ENCODE results near the gene TIMD4. TPM values are rescaled to one million over a fixed set of nuclear protein-coding genes. Genes with fewer than 3 reads are reported as not detected.

TIMD4 gene
- total and polyA plus RNA-seq, 2 donors (not counting 1 experiment from before 2014, with no cell fraction given) = not detected

DNA sequence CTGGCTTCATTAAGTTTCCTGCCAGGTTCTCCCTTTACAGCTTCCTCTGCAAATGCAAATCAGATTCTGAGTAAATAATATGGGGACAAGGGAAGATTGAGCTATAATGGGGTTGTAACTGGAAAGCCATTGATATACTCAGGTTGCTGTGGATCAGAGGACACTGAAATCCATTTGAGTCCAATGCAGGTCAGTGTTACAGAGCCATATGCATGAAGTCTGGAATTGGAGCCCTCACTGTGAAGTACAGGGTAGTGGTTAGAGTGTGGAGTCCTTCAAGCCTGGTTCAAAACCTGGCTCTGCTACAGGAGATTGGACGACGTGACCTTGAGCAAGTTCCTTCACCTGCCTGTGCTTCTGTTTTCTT, 48.7 kb downstream of the TIMD4 start:
- H3K79me2 ChIP-seq (ENCODE audit: control insufficient read depth, insufficient read depth, low read length) = no peaks in the 10 kb centered on the region
- H4K20me1 ChIP-seq (ENCODE audit: control insufficient read depth, extremely low read depth, insufficient read depth, low read length) = no peaks in the 10 kb centered on the region
- no peaks in the 10 kb centered on the region for H3K36me3 ChIP-seq (ENCODE audit: control insufficient read depth, insufficient read depth, low read length)
- H2AFZ ChIP-seq (ENCODE audit: low read length) = no peak overlapping the region
- H3K4me3 ChIP-seq (replicated peaks in 1 of 4; ENCODE audit: control extremely low read depth in 1 of 4, insufficient read depth in 1 of 4, low read depth in 3 of 4, low read length in 4 of 4) = no peak overlapping the region
- H3K27ac ChIP-seq (ENCODE audit: insufficient read depth, low read length) = no peak overlapping the region
- DNase-seq (ENCODE audit: low read depth in 2 of 2) = no peak
- H3K9ac ChIP-seq (ENCODE audit: insufficient read depth, low read length) = no peak overlapping the region
- H3K4me1 ChIP-seq (ENCODE audit: control insufficient read depth, extremely low read depth, insufficient read depth, low read length) = no peaks in the 10 kb centered on the region
- no peak for TF ChIP-seq EZH2 (IDR thresholded peaks at IDR 0.05; ENCODE audit: low read length, missing control alignments)
- TF ChIP-seq, protein P1, sequence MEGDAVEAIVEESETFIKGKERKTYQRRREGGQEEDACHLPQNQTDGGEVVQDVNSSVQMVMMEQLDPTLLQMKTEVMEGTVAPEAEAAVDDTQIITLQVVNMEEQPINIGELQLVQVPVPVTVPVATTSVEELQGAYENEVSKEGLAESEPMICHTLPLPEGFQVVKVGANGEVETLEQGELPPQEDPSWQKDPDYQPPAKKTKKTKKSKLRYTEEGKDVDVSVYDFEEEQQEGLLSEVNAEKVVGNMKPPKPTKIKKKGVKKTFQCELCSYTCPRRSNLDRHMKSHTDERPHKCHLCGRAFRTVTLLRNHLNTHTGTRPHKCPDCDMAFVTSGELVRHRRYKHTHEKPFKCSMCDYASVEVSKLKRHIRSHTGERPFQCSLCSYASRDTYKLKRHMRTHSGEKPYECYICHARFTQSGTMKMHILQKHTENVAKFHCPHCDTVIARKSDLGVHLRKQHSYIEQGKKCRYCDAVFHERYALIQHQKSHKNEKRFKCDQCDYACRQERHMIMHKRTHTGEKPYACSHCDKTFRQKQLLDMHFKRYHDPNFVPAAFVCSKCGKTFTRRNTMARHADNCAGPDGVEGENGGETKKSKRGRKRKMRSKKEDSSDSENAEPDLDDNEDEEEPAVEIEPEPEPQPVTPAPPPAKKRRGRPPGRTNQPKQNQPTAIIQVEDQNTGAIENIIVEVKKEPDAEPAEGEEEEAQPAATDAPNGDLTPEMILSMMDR (conservative IDR thresholded peaks at IDR 0.05 in 1 of 2, IDR thresholded peaks at IDR 0.05 in 1 of 2; ENCODE audit: low read depth in 1 of 2, low read length in 2 of 2) = no peak
- H3K9me3 ChIP-seq (ENCODE audit: control insufficient read depth, insufficient read depth, low read depth, low read length) = no peaks in the 10 kb centered on the region
- no peaks in the 10 kb centered on the region for H3K27me3 ChIP-seq (ENCODE audit: control insufficient read depth, insufficient read depth, low read length)
- H3K4me2 ChIP-seq (ENCODE audit: extremely low read depth, insufficient read depth, low read length) = no peak overlapping the region

DNA sequence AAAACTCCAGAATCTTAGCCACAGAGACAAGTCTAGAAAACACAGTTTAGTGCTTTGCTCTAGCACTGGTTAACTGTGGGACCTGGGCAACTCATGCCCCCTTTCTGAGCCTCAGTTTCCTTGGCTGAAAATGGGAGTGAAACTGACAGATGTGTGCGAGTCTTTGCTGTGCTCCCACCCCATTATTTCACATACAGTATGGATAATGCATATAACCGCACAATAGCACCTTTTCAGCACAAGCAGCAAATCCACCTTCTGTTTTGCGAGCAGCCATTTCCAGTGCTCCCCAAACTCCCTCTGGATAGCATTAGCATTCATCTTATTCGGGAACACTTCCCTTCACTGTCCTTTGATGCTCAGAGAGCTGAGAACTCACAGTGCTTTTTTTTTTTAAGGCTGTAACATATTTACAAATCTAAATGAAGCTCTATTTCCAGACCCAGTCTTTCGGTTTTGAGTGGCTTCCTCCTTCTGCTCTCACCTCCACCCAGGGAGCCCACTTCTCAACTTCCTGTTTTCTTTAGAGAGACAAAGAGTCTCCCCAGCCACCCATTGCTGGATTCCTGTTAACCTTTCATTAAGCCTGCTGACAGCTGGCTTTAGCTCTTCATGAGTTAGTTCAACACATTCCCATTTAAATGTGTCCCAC, 49.2 kb downstream of the TIMD4 start:
- no peak overlapping the region for H3K4me3 ChIP-seq (replicated peaks in 1 of 4; ENCODE audit: control extremely low read depth in 1 of 4, insufficient read depth in 1 of 4, low read depth in 3 of 4, low read length in 4 of 4)
- H2AFZ ChIP-seq (ENCODE audit: low read length) = no peak overlapping the region
- no peaks in the 10 kb centered on the region for H3K9me3 ChIP-seq (ENCODE audit: control insufficient read depth, insufficient read depth, low read depth, low read length)
- H3K36me3 ChIP-seq (ENCODE audit: control insufficient read depth, insufficient read depth, low read length) = no peaks in the 10 kb centered on the region
- no peaks in the 10 kb centered on the region for H3K4me1 ChIP-seq (ENCODE audit: control insufficient read depth, extremely low read depth, insufficient read depth, low read length)
- H3K4me2 ChIP-seq (ENCODE audit: extremely low read depth, insufficient read depth, low read length) = no peak overlapping the region
- no peaks in the 10 kb centered on the region for H4K20me1 ChIP-seq (ENCODE audit: control insufficient read depth, extremely low read depth, insufficient read depth, low read length)
- no peaks in the 10 kb centered on the region for H3K79me2 ChIP-seq (ENCODE audit: control insufficient read depth, insufficient read depth, low read length)
- no peaks in the 10 kb centered on the region for H3K27me3 ChIP-seq (ENCODE audit: control insufficient read depth, insufficient read depth, low read length)
- H3K27ac ChIP-seq (ENCODE audit: insufficient read depth, low read length) = no peak overlapping the region
- H3K9ac ChIP-seq (ENCODE audit: insufficient read depth, low read length) = no peak overlapping the region
- TF ChIP-seq, protein P1 (conservative IDR thresholded peaks at IDR 0.05 in 1 of 2, IDR thresholded peaks at IDR 0.05 in 1 of 2; ENCODE audit: low read depth in 1 of 2, low read length in 2 of 2) = no peak
- no peak for TF ChIP-seq EZH2 (IDR thresholded peaks at IDR 0.05; ENCODE audit: low read length, missing control alignments)
- DNase-seq (ENCODE audit: low read depth in 2 of 2) = no peak

DNA sequence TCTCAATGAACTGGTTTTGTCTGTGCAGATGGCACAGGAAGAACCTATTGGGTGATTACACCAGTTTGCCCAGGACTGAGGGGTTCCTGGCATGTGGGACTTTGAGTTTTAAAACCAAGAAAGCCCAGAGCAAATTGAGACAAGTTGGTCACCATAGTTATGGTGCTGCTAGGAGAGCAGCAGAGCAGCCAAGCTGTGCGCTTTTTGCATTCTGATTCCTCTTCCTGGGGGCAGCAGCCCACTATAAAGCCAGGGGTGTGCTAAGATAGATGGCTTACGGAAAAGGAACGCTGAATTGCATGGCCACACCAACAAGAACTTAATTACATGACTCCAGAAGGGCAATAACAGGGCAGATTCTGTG, 49.7 kb downstream of the TIMD4 start:
- H3K4me2 ChIP-seq (ENCODE audit: extremely low read depth, insufficient read depth, low read length) = no peak overlapping the region
- no peak overlapping the region for H2AFZ ChIP-seq (ENCODE audit: low read length)
- H3K36me3 ChIP-seq (ENCODE audit: control insufficient read depth, insufficient read depth, low read length) = no peaks in the 10 kb centered on the region
- no peak for DNase-seq (ENCODE audit: low read depth in 2 of 2)
- H3K79me2 ChIP-seq (ENCODE audit: control insufficient read depth, insufficient read depth, low read length) = no peaks in the 10 kb centered on the region
- no peaks in the 10 kb centered on the region for H3K9me3 ChIP-seq (ENCODE audit: control insufficient read depth, insufficient read depth, low read depth, low read length)
- no peaks in the 10 kb centered on the region for H4K20me1 ChIP-seq (ENCODE audit: control insufficient read depth, extremely low read depth, insufficient read depth, low read length)
- no peak overlapping the region for H3K4me3 ChIP-seq (replicated peaks in 1 of 4; ENCODE audit: control extremely low read depth in 1 of 4, insufficient read depth in 1 of 4, low read depth in 3 of 4, low read length in 4 of 4)
- no peak overlapping the region for H3K9ac ChIP-seq (ENCODE audit: insufficient read depth, low read length)
- no peaks in the 10 kb centered on the region for H3K4me1 ChIP-seq (ENCODE audit: control insufficient read depth, extremely low read depth, insufficient read depth, low read length)
- no peak overlapping the region for H3K27ac ChIP-seq (ENCODE audit: insufficient read depth, low read length)
- no peaks in the 10 kb centered on the region for H3K27me3 ChIP-seq (ENCODE audit: control insufficient read depth, insufficient read depth, low read length)
- TF ChIP-seq EZH2 (IDR thresholded peaks at IDR 0.05; ENCODE audit: low read length, missing control alignments) = no peak
- TF ChIP-seq, protein P1 (conservative IDR thresholded peaks at IDR 0.05 in 1 of 2, IDR thresholded peaks at IDR 0.05 in 1 of 2; ENCODE audit: low read depth in 1 of 2, low read length in 2 of 2) = no peak

All from fibroblast of lung (primary cell).